GM23248 (cell line): ENCODE results near the gene NUP98. TPM values are rescaled to one million over a fixed set of nuclear protein-coding genes. Genes with fewer than 3 reads are reported as not detected.

Experiments used
- DNase-seq: peaks from one replicate; pipeline ENCODE4 v3.0.0-alpha.2; 2015
- H2AFZ ChIP-seq: fragments of 200-600 bp; sonication (generic); 2 replicates; pipeline ENCODE4 v1.6.1; 2016; ENCODE audit warnings: antibody characterized with exemption
- H3F3A ChIP-seq: fragments of 200-600 bp; sonication (generic); 2 replicates; pipeline ENCODE4 v1.6.1; 2016; ENCODE audit warnings: mild to moderate bottlenecking, antibody characterized with exemption, mixed run types; ENCODE audit not compliant: insufficient read depth
- H3K27ac ChIP-seq: fragments of 200-600 bp; sonication (generic); 2 replicates; pipeline ENCODE4 v1.5.1; 2016; ENCODE audit warnings: mild to moderate bottlenecking
- H3K27me3 ChIP-seq: fragments of 200-600 bp; sonication (generic); replicated peaks from 2 replicates; pipeline ENCODE4 v1.6.1; 2016; ENCODE audit warnings: mild to moderate bottlenecking; ENCODE audit not compliant: insufficient read depth
- H3K36me3 ChIP-seq: fragments of 200-600 bp; sonication (generic); 2 replicates; pipeline ENCODE4 v1.6.1; 2016; ENCODE audit warnings: low read depth, mild to moderate bottlenecking
- H3K4me1 ChIP-seq: fragments of 200-600 bp; sonication (generic); 2 replicates; pipeline ENCODE4 v1.6.1; 2016; ENCODE audit warnings: mild to moderate bottlenecking; ENCODE audit not compliant: insufficient read depth
- H3K4me2 ChIP-seq: fragments of 200-600 bp; sonication (generic); one replicate; pipeline ENCODE4 v1.6.1; 2016; ENCODE audit warnings: mild to moderate bottlenecking; ENCODE audit not compliant: unreplicated experiment
- H3K4me3 ChIP-seq: fragments of 200-600 bp; sonication (generic); 2 replicates; pipeline ENCODE4 v1.5.1; 2016; ENCODE audit warnings: mild to moderate bottlenecking
- H3K79me2 ChIP-seq: fragments of 200-600 bp; sonication (generic); 2 replicates; pipeline ENCODE4 v1.6.1; 2016; ENCODE audit warnings: mild to moderate bottlenecking; ENCODE audit not compliant: insufficient read depth
- H3K9ac ChIP-seq: fragments of 200-600 bp; sonication (generic); 2 replicates; pipeline ENCODE4 v1.6.1; 2016; ENCODE audit warnings: mild to moderate bottlenecking
- H3K9me2 ChIP-seq: fragments of 200-600 bp; sonication (generic); 2 replicates; pipeline ENCODE4 v1.6.1; 2016; ENCODE audit warnings: mixed run types, mild to moderate bottlenecking, moderate library complexity; ENCODE audit not compliant: insufficient read depth
- H3K9me3 ChIP-seq: fragments of 200-600 bp; sonication (generic); one replicate; pipeline ENCODE4 v1.6.1; 2017; ENCODE audit warnings: low read depth
- H4K20me1 ChIP-seq: fragments of 200-600 bp; sonication (generic); 2 replicates; pipeline ENCODE4 v1.6.0; 2016; ENCODE audit not compliant: insufficient read depth
- EZH2 ChIP-seq: fragments of 200-600 bp; sonication (generic); IDR thresholded peaks from 2 replicates; pipeline ENCODE4 v1.6.1; 2018; ENCODE audit warnings: antibody characterized with exemption, mild to moderate bottlenecking; ENCODE audit not compliant: insufficient read depth, poor library complexity, severe bottlenecking
- EZH2phosphoT487 ChIP-seq: fragments of 200-600 bp; sonication (generic); IDR thresholded peaks from 2 replicates; pipeline ENCODE4 v1.6.1; 2018; ENCODE audit warnings: antibody characterized with exemption, moderate library complexity, mild to moderate bottlenecking, low read depth; ENCODE audit not compliant: insufficient read depth
- WGBS, 2 experiments: methylation state at CpG; one replicate each; pipeline ENCODE4 v1.1.6; 2015 to 2017; ENCODE audit warnings: low lambda C conversion rate in 2 of 2, low coverage in 1 of 2; ENCODE audit errors: missing lambda C conversion rate in 2 of 2; 5-methylcytosine and 5-hydroxymethylcytosine counted together
- in situ Hi-C: fragments of 300-500 bp; cut with MboI; formaldehyde crosslinking; loops from 2 replicates; pipeline ENCODE4 v1.15.0; 2020
- polyA plus RNA-seq: library from polyadenylated mRNA; unstranded; fragments of >200 nt; fragmentation: Nextera tagmentation; extraction: Ambion mirVana; gene quantifications from 2 replicates; pipeline ENCODE4 v1.2.1, GENCODE V29; 2016
- total RNA-seq: library from RNA; depleted of rRNA; stranded (reverse); fragments of >200 nt; shearing (Covaris generic); gene quantifications from 2 replicates; pipeline ENCODE4 v1.2.3, GENCODE V29; 2014

Gene NUP98
- total and polyA plus RNA-seq, 2 experiments from 2014 or later: 30.5 to 79.3 TPM

- Histone ChIP-seq H4K20me1 (no peaks in the 10 kb centered on the region), H3K36me3 (no peaks in the 10 kb centered on the region), H3K27ac (no peak overlapping the region), H3K4me1 (no peaks in the 10 kb centered on the region), H3K79me2 (no peaks in the 10 kb centered on the region), H3K9me2 (no peaks in the 10 kb centered on the region), H2AFZ (no peak overlapping the region), H3F3A (no peaks in the 10 kb centered on the region), H3K4me2 (no peak overlapping the region), H3K4me3 (no peak overlapping the region), H3K27me3 (no peaks in the 10 kb centered on the region), H3K9ac (no peak overlapping the region), H3K9me3 (no peaks in the 10 kb centered on the region)
- 65 to 67% methylated on average over 10 of the region's 10 CpGs for WGBS, 2 experiments
- no peak for TF ChIP-seq EZH2
- TF ChIP-seq EZH2phosphoT487: no peak
- in situ Hi-C loops: no loop called here
- no peak for DNase-seq
Observed at GRCh38 chr11:3664032-3664630, 133.2 kb downstream of the NUP98 start.

DNA sequence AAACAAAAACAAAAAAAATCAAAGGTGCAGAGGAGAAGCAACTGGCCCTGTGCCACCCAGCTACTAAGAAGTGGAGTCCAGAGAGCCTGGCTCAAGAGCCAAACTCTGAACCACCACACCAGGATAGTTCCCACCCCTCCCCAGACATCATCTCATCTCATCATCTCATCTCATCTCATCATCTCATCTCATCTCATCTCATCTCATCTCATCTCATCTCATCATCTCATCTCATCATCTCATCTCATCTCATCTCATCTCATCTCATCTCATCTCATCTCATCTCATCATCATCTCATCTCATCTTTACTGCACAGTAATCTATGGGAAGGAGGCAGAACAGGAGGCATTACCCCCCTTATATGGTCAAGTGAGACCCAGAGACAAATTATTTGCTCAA lies 134.5 kb downstream of the NUP98 start:
- Histone ChIP-seq H4K20me1 (no peaks in the 10 kb centered on the region), H3K4me1 (no peaks in the 10 kb centered on the region), H3K27me3 (no peaks in the 10 kb centered on the region), H3K4me2 (no peak overlapping the region), H3K27ac (no peak overlapping the region), H3K9me3 (no peaks in the 10 kb centered on the region), H3K79me2 (no peaks in the 10 kb centered on the region), H3K9me2 (no peaks in the 10 kb centered on the region), H3F3A (no peaks in the 10 kb centered on the region), H3K9ac (no peak overlapping the region), H3K36me3 (no peaks in the 10 kb centered on the region), H3K4me3 (no peak overlapping the region), H2AFZ (no peak overlapping the region)
- TF ChIP-seq EZH2: no peak
- no peak for TF ChIP-seq EZH2phosphoT487
- DNase-seq: no peak
- in situ Hi-C loops: no loop called here

- in situ Hi-C loops: no loop called here
- no peak for DNase-seq
- TF ChIP-seq EZH2 (no peak), EZH2phosphoT487 (no peak)
- Histone ChIP-seq H3K9me2 (no peaks in the 10 kb centered on the region), H3K27me3 (peaks cover 8% of the 10 kb centered on the region; the same call in 1 of the 2 replicates), H3K4me1 (no peaks in the 10 kb centered on the region), H3K9ac (no peak overlapping the region), H3K4me2 (no peak overlapping the region), H3K79me2 (no peaks in the 10 kb centered on the region), H3K27ac (no peak overlapping the region), H2AFZ (no peak overlapping the region), H3K9me3 (no peaks in the 10 kb centered on the region), H3K4me3 (no peak overlapping the region), H3F3A (no peaks in the 10 kb centered on the region), H3K36me3 (no peaks in the 10 kb centered on the region), H4K20me1 (no peaks in the 10 kb centered on the region)
- 82 to 84% methylated on average over 2 of the region's 2 CpGs for WGBS, 2 experiments
Observed at GRCh38 chr11:3660960-3661359, 136.4 kb downstream of the NUP98 start.

- Histone ChIP-seq H3K4me3 (no peak overlapping the region), H3K9me2 (no peaks in the 10 kb centered on the region), H3K27me3 (peaks cover 10% of the 10 kb centered on the region; the same call in 1 of the 2 replicates), H2AFZ (no peak overlapping the region), H3K4me1 (no peaks in the 10 kb centered on the region), H3K27ac (no peak overlapping the region), H3K9me3 (no peaks in the 10 kb centered on the region), H3K4me2 (no peak overlapping the region), H4K20me1 (no peaks in the 10 kb centered on the region), H3K36me3 (no peaks in the 10 kb centered on the region), H3F3A (no peaks in the 10 kb centered on the region), H3K9ac (no peak overlapping the region), H3K79me2 (no peaks in the 10 kb centered on the region)
- no peak for DNase-seq
- in situ Hi-C loops: no loop called here
- WGBS, 2 experiments: 77 to 84% methylated on average over 33 of the region's 33 CpGs
- TF ChIP-seq EZH2: no peak
- TF ChIP-seq EZH2phosphoT487: no peak
Observed at GRCh38 chr11:3659595-3660515, 137.5 kb downstream of the NUP98 start.
